ENCODE data around the gene PBX4. TPM values are rescaled to one million over a fixed set of nuclear protein-coding genes. Genes with fewer than 3 reads are reported as not detected.

Gene PBX4
- total RNA-seq, 3 donors from 2014 or later: 8.9 to 12.1 (median 9.2) TPM

GRCh38 chr19:19655051-19655594 lies 36.6 kb upstream of the PBX4 start:
- Mint-ChIP-seq H3K27me3 (ENCODE audit: low read depth) (no peaks in the 10 kb centered on the region), H3K36me3 (ENCODE audit: insufficient read depth) (peaks cover 36% of the 10 kb centered on the region), H3K4me1 (ENCODE audit: low read depth) (no peaks in the 10 kb centered on the region), H3K9me3 (no peaks in the 10 kb centered on the region), H3K4me3 (no peak overlapping the region)
- no peak for ATAC-seq
- DNase-seq: no peak

GRCh38 chr19:19654441-19654840 lies 36.0 kb upstream of the PBX4 start:
- H3K27me3 Mint-ChIP-seq (ENCODE audit: low read depth): no peaks in the 10 kb centered on the region
- no peak overlapping the region for H3K4me3 Mint-ChIP-seq
- no peaks in the 10 kb centered on the region for H3K9me3 Mint-ChIP-seq
- ATAC-seq (no peak), DNase-seq (no peak)
- peaks cover 37% of the 10 kb centered on the region for H3K36me3 Mint-ChIP-seq (ENCODE audit: insufficient read depth)
- no peaks in the 10 kb centered on the region for H3K4me1 Mint-ChIP-seq (ENCODE audit: low read depth)

- H3K36me3 Mint-ChIP-seq (ENCODE audit: insufficient read depth): peaks cover 40% of the 10 kb centered on the region
- H3K9me3 Mint-ChIP-seq: no peaks in the 10 kb centered on the region
- no peaks in the 10 kb centered on the region for H3K27me3 Mint-ChIP-seq (ENCODE audit: low read depth)
- ATAC-seq: no peak
- no peak overlapping the region for H3K4me3 Mint-ChIP-seq
- H3K4me1 Mint-ChIP-seq (ENCODE audit: low read depth): no peaks in the 10 kb centered on the region
- no peak for DNase-seq
These were observed 35.2 kb upstream of the PBX4 start for GRCh38 chr19:19653597-19654147.

DNA sequence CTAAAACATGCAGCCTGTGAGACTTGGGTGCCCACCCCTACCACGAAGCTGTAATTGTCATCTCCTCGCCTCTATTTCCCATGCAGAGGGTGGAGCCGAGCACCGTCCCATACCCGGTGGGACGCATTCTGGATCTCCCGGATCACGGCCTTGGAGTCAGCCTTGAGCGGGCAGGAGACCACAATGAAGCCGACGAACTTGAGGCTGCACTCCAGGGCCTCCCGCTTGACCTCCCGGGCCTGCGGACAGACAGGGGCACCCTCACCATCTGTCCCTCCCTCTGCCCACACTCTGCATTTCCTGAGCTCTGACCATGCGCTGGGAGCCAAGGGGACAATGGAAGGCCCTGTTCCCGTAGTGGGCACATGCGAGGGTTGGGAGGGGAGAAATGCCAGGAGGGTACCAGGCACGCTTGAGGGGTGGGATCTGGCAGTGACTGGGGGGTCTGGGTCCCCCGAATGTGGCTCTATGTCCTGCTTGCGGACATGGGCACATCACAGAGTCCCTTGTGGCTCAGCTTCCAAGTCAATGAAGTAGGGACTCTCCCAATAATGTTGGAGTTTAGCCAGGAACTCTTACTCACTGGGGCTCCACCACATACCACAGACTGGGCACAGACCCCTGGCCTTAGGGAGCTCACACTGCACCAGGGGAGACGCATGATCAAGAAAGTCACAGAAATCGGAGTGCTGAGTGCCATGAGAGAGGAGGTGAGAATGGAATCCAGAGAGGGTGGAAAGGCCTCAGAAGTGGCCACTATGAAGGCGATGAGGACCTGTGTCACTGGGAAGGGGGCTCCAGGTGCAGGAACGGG lies 34.2 kb upstream of the PBX4 start:
- H3K4me3 Mint-ChIP-seq: no peak overlapping the region
- peaks cover 35% of the 10 kb centered on the region for H3K36me3 Mint-ChIP-seq (ENCODE audit: insufficient read depth)

DNA sequence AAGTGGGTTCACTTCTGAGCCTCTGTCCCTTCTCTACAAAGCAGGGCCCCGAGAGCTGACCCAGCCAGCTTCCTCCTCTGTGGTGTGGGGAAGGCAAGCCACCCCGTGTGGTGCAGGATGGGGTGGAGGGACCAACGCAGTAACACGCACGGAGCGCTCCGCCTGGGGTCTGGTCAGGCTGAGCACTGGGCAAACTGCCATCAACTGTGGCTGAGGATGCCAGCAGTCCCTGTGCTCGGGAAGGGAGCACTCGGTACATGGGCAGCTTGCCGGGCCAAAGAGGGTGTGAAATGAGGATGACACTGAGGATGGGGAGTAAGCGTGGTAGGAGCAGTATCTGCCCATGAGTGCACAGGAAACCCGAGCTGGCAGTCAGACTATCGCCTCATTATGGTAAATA lies 32.6 kb upstream of the PBX4 start:
- H3K9me3 Mint-ChIP-seq: no peaks in the 10 kb centered on the region
- ATAC-seq: no peak
- DNase-seq: no peak
- no peaks in the 10 kb centered on the region for H3K4me1 Mint-ChIP-seq (ENCODE audit: low read depth)
- no peaks in the 10 kb centered on the region for H3K27me3 Mint-ChIP-seq (ENCODE audit: low read depth)
- no peak overlapping the region for H3K4me3 Mint-ChIP-seq
- peaks cover 25% of the 10 kb centered on the region for H3K36me3 Mint-ChIP-seq (ENCODE audit: insufficient read depth)

More for the DNA sequence above, 34.2 kb upstream of the PBX4 start:
- no peaks in the 10 kb centered on the region for H3K4me1 Mint-ChIP-seq (ENCODE audit: low read depth)
- no peak for ATAC-seq
- no peak for DNase-seq
- no peaks in the 10 kb centered on the region for H3K9me3 Mint-ChIP-seq
- no peaks in the 10 kb centered on the region for H3K27me3 Mint-ChIP-seq (ENCODE audit: low read depth)

- no peak overlapping the region for H3K4me3 Mint-ChIP-seq
- no peak for ATAC-seq
- peaks cover 25% of the 10 kb centered on the region for H3K36me3 Mint-ChIP-seq (ENCODE audit: insufficient read depth)
- DNase-seq: no peak
- H3K4me1 Mint-ChIP-seq (ENCODE audit: low read depth): no peaks in the 10 kb centered on the region
- H3K27me3 Mint-ChIP-seq (ENCODE audit: low read depth): no peaks in the 10 kb centered on the region
- H3K9me3 Mint-ChIP-seq: no peaks in the 10 kb centered on the region
These were observed 31.8 kb upstream of the PBX4 start for GRCh38 chr19:19650331-19650730.

DNA sequence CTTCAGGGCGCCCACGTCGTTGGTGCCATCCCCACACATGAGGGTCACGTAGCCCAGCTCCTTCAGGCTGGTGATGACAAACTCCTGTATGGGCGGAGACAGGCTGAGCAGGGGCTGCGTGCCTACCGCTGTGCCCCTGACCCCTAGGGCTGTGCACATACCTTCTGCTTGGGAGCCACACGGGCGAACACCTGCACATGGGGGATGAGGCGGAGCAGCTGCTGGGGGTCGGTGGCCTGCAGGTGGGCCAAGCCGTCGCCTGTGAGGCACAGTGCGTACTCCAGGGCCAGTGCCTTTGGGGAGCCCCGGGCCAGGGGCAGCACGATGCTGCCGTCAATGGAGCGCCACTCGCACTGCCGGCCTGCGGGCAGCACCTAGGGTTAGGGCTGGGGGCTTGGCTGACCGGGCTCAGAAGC lies 31.1 kb upstream of the PBX4 start:
- Mint-ChIP-seq H3K4me1 (ENCODE audit: low read depth) (no peaks in the 10 kb centered on the region), H3K9me3 (no peaks in the 10 kb centered on the region), H3K4me3 (no peak overlapping the region), H3K27me3 (ENCODE audit: low read depth) (no peaks in the 10 kb centered on the region), H3K36me3 (ENCODE audit: insufficient read depth) (peaks cover 25% of the 10 kb centered on the region)
- DNase-seq (no peak), ATAC-seq (no peak)

GRCh38 chr19:19649155-19649554 lies 30.7 kb upstream of the PBX4 start:
- Mint-ChIP-seq H3K9me3 (no peaks in the 10 kb centered on the region), H3K4me3 (no peak overlapping the region), H3K36me3 (ENCODE audit: insufficient read depth) (peaks cover 23% of the 10 kb centered on the region), H3K4me1 (ENCODE audit: low read depth) (no peaks in the 10 kb centered on the region), H3K27me3 (ENCODE audit: low read depth) (no peaks in the 10 kb centered on the region)
- ATAC-seq (no peak), DNase-seq (no peak)

- no peak for DNase-seq
- no peak overlapping the region for H3K4me3 Mint-ChIP-seq
- no peaks in the 10 kb centered on the region for H3K9me3 Mint-ChIP-seq
- peaks cover 7% of the 10 kb centered on the region for H3K4me1 Mint-ChIP-seq (ENCODE audit: low read depth)
- H3K27me3 Mint-ChIP-seq (ENCODE audit: low read depth): no peaks in the 10 kb centered on the region
- peaks cover 10% of the 10 kb centered on the region for H3K36me3 Mint-ChIP-seq (ENCODE audit: insufficient read depth)
- ATAC-seq: no peak
These were observed 28.7 kb upstream of the PBX4 start for GRCh38 chr19:19647037-19647835.

- ATAC-seq (no peak), DNase-seq (no peak)
- no peaks in the 10 kb centered on the region for H3K27me3 Mint-ChIP-seq (ENCODE audit: low read depth)
- H3K36me3 Mint-ChIP-seq (ENCODE audit: insufficient read depth): peaks cover 5% of the 10 kb centered on the region
- peaks cover 11% of the 10 kb centered on the region for H3K4me1 Mint-ChIP-seq (ENCODE audit: low read depth)
- H3K4me3 Mint-ChIP-seq: no peak overlapping the region
- H3K9me3 Mint-ChIP-seq: no peaks in the 10 kb centered on the region
These were observed 26.9 kb upstream of the PBX4 start for GRCh38 chr19:19645233-19645870.

- ATAC-seq (no peak), DNase-seq (no peak)
- no peaks in the 10 kb centered on the region for H3K27me3 Mint-ChIP-seq (ENCODE audit: low read depth)
- H3K9me3 Mint-ChIP-seq: no peaks in the 10 kb centered on the region
- peak overlapping the region; percentile 97 for H3K4me3 Mint-ChIP-seq
- peaks cover 11% of the 10 kb centered on the region for H3K4me1 Mint-ChIP-seq (ENCODE audit: low read depth)
- H3K36me3 Mint-ChIP-seq (ENCODE audit: insufficient read depth): peaks cover 3% of the 10 kb centered on the region
These were observed 25.5 kb upstream of the PBX4 start for GRCh38 chr19:19644054-19644388.

GRCh38 chr19:19643158-19644053 lies 24.9 kb upstream of the PBX4 start, which contains the start of gene GMIP:
Gene GMIP (minus strand): TSS chr19:19643657. CDS start chr19:19643529, 128 bp downstream.
- Mint-ChIP-seq H3K36me3 (ENCODE audit: insufficient read depth) (peaks cover 4% of the 10 kb centered on the region), H3K27me3 (ENCODE audit: low read depth) (no peaks in the 10 kb centered on the region), H3K9me3 (no peaks in the 10 kb centered on the region), H3K4me3 (peak within 1 kb of the TSS; percentile 97), H3K4me1 (ENCODE audit: low read depth) (peaks cover 11% of the 10 kb centered on the region)
- DNase-seq: peak; percentile 89
- ATAC-seq: peak; percentile 84 to 85

- Mint-ChIP-seq H3K4me3 (peak overlapping the region; percentile 97), H3K9me3 (no peaks in the 10 kb centered on the region), H3K36me3 (ENCODE audit: insufficient read depth) (peaks cover 6% of the 10 kb centered on the region), H3K27me3 (ENCODE audit: low read depth) (no peaks in the 10 kb centered on the region), H3K4me1 (ENCODE audit: low read depth) (peaks cover 11% of the 10 kb centered on the region)
- ATAC-seq (peak; percentile 48 to 63), DNase-seq (peak; percentile 47)
These were observed 24.1 kb upstream of the PBX4 start for GRCh38 chr19:19642506-19643157.

Measured in activated T-cell treated with anti-CD3 and anti-CD28 coated beads, Interleukin-2, amount 50 U/mL, for 4 hours (primary cell).